Mucosa of rectum (tissue), 2 donors: ENCODE data around the gene CAMK2N2.

ENCODE experiments used
- H3K27ac ChIP-seq, 2 donors: one replicate each; pipeline ENCODE4 v1.7.0; 2013; ENCODE audit warnings: inconsistent platforms in 2 of 2, low read depth in 2 of 2, low read length in 2 of 2
- H3K27me3 ChIP-seq, 2 donors: one replicate each; pipeline ENCODE4 v1.7.0; 2013; ENCODE audit warnings: low read length in 2 of 2; ENCODE audit not compliant: control insufficient read depth in 2 of 2, insufficient read depth in 2 of 2
- H3K36me3 ChIP-seq, 2 donors: one replicate each; pipeline ENCODE4 v1.7.0; 2013; ENCODE audit warnings: low read length in 2 of 2; ENCODE audit not compliant: control insufficient read depth in 2 of 2, insufficient read depth in 2 of 2
- H3K4me1 ChIP-seq, 2 donors: one replicate each; pipeline ENCODE4 v1.7.0; 2013; ENCODE audit warnings: low read length in 2 of 2, mild to moderate bottlenecking in 1 of 2; ENCODE audit not compliant: control insufficient read depth in 2 of 2, insufficient read depth in 2 of 2
- H3K4me3 ChIP-seq, 2 donors: one replicate each; pipeline ENCODE4 v1.7.0; 2013; ENCODE audit warnings: low read length in 2 of 2
- H3K9ac ChIP-seq, 2 donors: one replicate each; pipeline ENCODE4 v1.7.0; 2013; ENCODE audit warnings: low read length in 2 of 2, low read depth in 1 of 2, mild to moderate bottlenecking in 1 of 2
- H3K9me3 ChIP-seq, 2 donors: one replicate each; pipeline ENCODE4 v1.7.0; 2013; ENCODE audit warnings: low read length in 2 of 2; ENCODE audit not compliant: control insufficient read depth in 2 of 2
- donor health status: healthy.
- donor health status: Normal muscosa, but diverticular disease.

The CAMK2N2 gene

GRCh38 chr3:184295771-184296170 is 34.4 kb upstream of the CAMK2N2 start:
- H3K4me3 ChIP-seq: no peak overlapping the region
- H3K4me1 ChIP-seq: peaks cover 7 to 12% of the 10 kb centered on the region in 2 donors
- H3K36me3 ChIP-seq: peaks cover 0 to 7% of the 10 kb centered on the region in 2 donors
- H3K9me3 ChIP-seq: no peaks in the 10 kb centered on the region
- no peaks in the 10 kb centered on the region for H3K27me3 ChIP-seq
- H3K9ac ChIP-seq: no peak overlapping the region
- no peak overlapping the region for H3K27ac ChIP-seq

- Histone ChIP-seq H3K27me3 (peaks cover 0 to 2% of the 10 kb centered on the region in 2 donors), H3K9ac (no peak overlapping the region), H3K4me3 (no peak overlapping the region), H3K36me3 (no peaks in the 10 kb centered on the region), H3K9me3 (no peaks in the 10 kb centered on the region), H3K27ac (no peak overlapping the region), H3K4me1 (no peaks in the 10 kb centered on the region)
Observed at GRCh38 chr3:184291738-184292445, 30.5 kb upstream of the CAMK2N2 start.

- Histone ChIP-seq H3K36me3 (no peaks in the 10 kb centered on the region), H3K4me1 (no peaks in the 10 kb centered on the region), H3K9me3 (no peaks in the 10 kb centered on the region), H3K27me3 (peaks cover 0 to 4% of the 10 kb centered on the region in 2 donors), H3K27ac (no peak overlapping the region), H3K4me3 (no peak overlapping the region), H3K9ac (no peak overlapping the region)
Observed at GRCh38 chr3:184291044-184291737, 29.8 kb upstream of the CAMK2N2 start.

- H3K4me3 ChIP-seq: no peak overlapping the region
- H3K9me3 ChIP-seq: no peaks in the 10 kb centered on the region
- H3K9ac ChIP-seq: no peak overlapping the region
- H3K27ac ChIP-seq: no peak overlapping the region
- no peaks in the 10 kb centered on the region for H3K36me3 ChIP-seq
- no peaks in the 10 kb centered on the region for H3K4me1 ChIP-seq
- H3K27me3 ChIP-seq: peaks cover 0 to 6% of the 10 kb centered on the region in 2 donors
Observed at GRCh38 chr3:184290331-184290730, 29.0 kb upstream of the CAMK2N2 start.

GRCh38 chr3:184289426-184289938 is 28.1 kb upstream of the CAMK2N2 start:
- H3K27me3 ChIP-seq: peaks cover 0 to 6% of the 10 kb centered on the region in 2 donors
- H3K9me3 ChIP-seq: no peaks in the 10 kb centered on the region
- H3K36me3 ChIP-seq: no peaks in the 10 kb centered on the region
- no peak overlapping the region for H3K4me3 ChIP-seq
- H3K9ac ChIP-seq: no peak overlapping the region
- no peaks in the 10 kb centered on the region for H3K4me1 ChIP-seq
- no peak overlapping the region for H3K27ac ChIP-seq

- no peaks in the 10 kb centered on the region for H3K4me1 ChIP-seq
- no peak overlapping the region for H3K27ac ChIP-seq
- no peak overlapping the region for H3K4me3 ChIP-seq
- H3K27me3 ChIP-seq: peaks cover 0 to 8% of the 10 kb centered on the region in 2 donors
- no peaks in the 10 kb centered on the region for H3K9me3 ChIP-seq
- no peak overlapping the region for H3K9ac ChIP-seq
- no peaks in the 10 kb centered on the region for H3K36me3 ChIP-seq
Observed at GRCh38 chr3:184284696-184285095, 23.3 kb upstream of the CAMK2N2 start.

- no peaks in the 10 kb centered on the region for H3K36me3 ChIP-seq
- no peaks in the 10 kb centered on the region for H3K9me3 ChIP-seq
- H3K4me1 ChIP-seq: no peaks in the 10 kb centered on the region
- H3K27ac ChIP-seq: no peak overlapping the region
- H3K27me3 ChIP-seq: peaks cover 0 to 8% of the 10 kb centered on the region in 2 donors
- H3K9ac ChIP-seq: no peak overlapping the region
- no peak overlapping the region for H3K4me3 ChIP-seq
Observed at GRCh38 chr3:184283681-184284080, 22.3 kb upstream of the CAMK2N2 start.

- no peak overlapping the region for H3K4me3 ChIP-seq
- H3K9ac ChIP-seq: no peak overlapping the region
- H3K27ac ChIP-seq: no peak overlapping the region
- no peaks in the 10 kb centered on the region for H3K9me3 ChIP-seq
- peaks cover 1 to 8% of the 10 kb centered on the region in 2 donors for H3K27me3 ChIP-seq
- H3K36me3 ChIP-seq: no peaks in the 10 kb centered on the region
- no peaks in the 10 kb centered on the region for H3K4me1 ChIP-seq
Observed at GRCh38 chr3:184282941-184283340, 21.6 kb upstream of the CAMK2N2 start.

- Histone ChIP-seq H3K4me3 (no peak overlapping the region), H3K9me3 (no peaks in the 10 kb centered on the region), H3K4me1 (no peaks in the 10 kb centered on the region), H3K9ac (no peak overlapping the region), H3K36me3 (no peaks in the 10 kb centered on the region), H3K27ac (no peak overlapping the region), H3K27me3 (peaks cover 16 to 23% of the 10 kb centered on the region in 2 donors)
Observed at GRCh38 chr3:184277366-184277765, 16.0 kb upstream of the CAMK2N2 start.
